WTC11 (cell line): ENCODE data around the gene UBR4. TPM values are rescaled to one million over a fixed set of nuclear protein-coding genes. Genes with fewer than 3 reads are reported as not detected.

Source experiments
- ATAC-seq: fragments of 200-7000 bp; cut with Tn5 transposase; 2 replicates; pipeline ENCODE4 v1.10.0; 2021; ENCODE audit warnings: mild to moderate bottlenecking, moderate library complexity
- CTCF ChIA-PET: fragments of 300-600 bp; sonication (Branson Sonifier 250); formaldehyde crosslinking; loops from one replicate; lab custom pipeline; 2021; ENCODE audit warnings: antibody characterized with exemption; lab: Charles Lee
- POLR2A ChIA-PET: fragments of 350-600 bp; sonication (Branson Sonifier 250); formaldehyde crosslinking; loops from one replicate; lab custom pipeline; 2021; ENCODE audit warnings: antibody characterized with exemption; lab: Charles Lee
- DNase-seq: peaks from one replicate; pipeline ENCODE4 v3.0.0; 2021; ENCODE audit warnings: low spot score
- H3K27ac Mint-ChIP-seq: 2 replicates; pipeline ENCODE4 v1.8.0; 2021; ENCODE audit warnings: mixed read lengths
- H3K27me3 Mint-ChIP-seq: 2 replicates; pipeline ENCODE4 v1.8.0; 2021; ENCODE audit warnings: low read depth, mild to moderate bottlenecking, moderate library complexity, mixed read lengths
- H3K36me3 Mint-ChIP-seq: 2 replicates; pipeline ENCODE4 v1.8.0; 2021; ENCODE audit warnings: mixed read lengths
- H3K4me1 Mint-ChIP-seq: 2 replicates; pipeline ENCODE4 v1.8.0; 2022; ENCODE audit warnings: mixed read lengths
- H3K4me3 Mint-ChIP-seq: 2 replicates; pipeline ENCODE4 v1.8.0; 2021; ENCODE audit warnings: mild to moderate bottlenecking, moderate library complexity, mixed read lengths
- H3K9me3 Mint-ChIP-seq: 2 replicates; pipeline ENCODE4 v1.8.0; 2021; ENCODE audit warnings: mixed read lengths
- AFF4 ChIP-seq: sonication (generic); formaldehyde crosslinking; IDR thresholded peaks from 2 replicates; pipeline ENCODE4 v1.8.1; 2023; ENCODE audit warnings: mild to moderate bottlenecking, missing genetic modification reagents, borderline replicate concordance
- ARID4B ChIP-seq: sonication (generic); formaldehyde crosslinking; IDR thresholded peaks from 2 replicates; pipeline ENCODE4 v1.8.0; 2023; ENCODE audit warnings: missing genetic modification reagents, mild to moderate bottlenecking, borderline replicate concordance
- ATF1 ChIP-seq: sonication (generic); formaldehyde crosslinking; IDR thresholded peaks from 2 replicates; pipeline ENCODE4 v1.8.1; 2023; ENCODE audit warnings: mild to moderate bottlenecking, moderate library complexity, missing genetic modification reagents
- ATF6 ChIP-seq: sonication (generic); formaldehyde crosslinking; IDR thresholded peaks from 2 replicates; pipeline ENCODE4 v1.8.1; 2023; ENCODE audit warnings: mild to moderate bottlenecking, missing genetic modification reagents
- E2F4 ChIP-seq: sonication (generic); formaldehyde crosslinking; IDR thresholded peaks from 2 replicates; pipeline ENCODE4 v1.8.1; 2022; ENCODE audit warnings: low read depth, mild to moderate bottlenecking, moderate library complexity, missing genetic modification reagents, borderline replicate concordance
- ETV6 ChIP-seq: sonication (generic); formaldehyde crosslinking; IDR thresholded peaks from 2 replicates; pipeline ENCODE4 v1.8.1; 2022; ENCODE audit warnings: mild to moderate bottlenecking, missing genetic modification reagents
- HMGA2 ChIP-seq: fragments of 250-450 bp; sonication (Bioruptor Pico); IDR thresholded peaks from 2 replicates; pipeline ENCODE4 v1.4.0; 2021; ENCODE audit warnings: mild to moderate bottlenecking, moderate library complexity
- HMGXB4 ChIP-seq: sonication (generic); formaldehyde crosslinking; IDR thresholded peaks from 2 replicates; pipeline ENCODE4 v1.8.1; 2023; ENCODE audit warnings: mild to moderate bottlenecking, moderate library complexity, missing genetic modification reagents
- JUN ChIP-seq: sonication (generic); formaldehyde crosslinking; IDR thresholded peaks from 2 replicates; pipeline ENCODE4 v1.8.0; 2023; ENCODE audit warnings: mild to moderate bottlenecking, missing genetic modification reagents
- MAX ChIP-seq: sonication (generic); formaldehyde crosslinking; IDR thresholded peaks from 2 replicates; pipeline ENCODE4 v1.8.0; 2022; ENCODE audit warnings: mild to moderate bottlenecking, missing genetic modification reagents
- MLX ChIP-seq: sonication (generic); formaldehyde crosslinking; IDR thresholded peaks from 2 replicates; pipeline ENCODE4 v1.8.1; 2023; ENCODE audit warnings: mild to moderate bottlenecking, missing genetic modification reagents, moderate library complexity
- NR2C2 ChIP-seq: sonication (generic); formaldehyde crosslinking; IDR thresholded peaks from 2 replicates; pipeline ENCODE4 v1.8.0; 2022; ENCODE audit warnings: mild to moderate bottlenecking, missing genetic modification reagents
- SP1 ChIP-seq: sonication (generic); formaldehyde crosslinking; conservative IDR thresholded peaks from 2 replicates; pipeline ENCODE4 v1.8.1; 2022; ENCODE audit warnings: missing genetic modification reagents
- ZMAT4 ChIP-seq: fragments of 250-450 bp; sonication (Bioruptor Pico); IDR thresholded peaks from 2 replicates; pipeline ENCODE4 v1.9.0; 2021; ENCODE audit warnings: mild to moderate bottlenecking
- ZNF423 ChIP-seq: fragments of 250-450 bp; sonication (Bioruptor Pico); IDR thresholded peaks from 2 replicates; pipeline ENCODE4 v2.1.2; 2022; ENCODE audit warnings: mild to moderate bottlenecking, moderate library complexity
- total RNA-seq: library from RNA; stranded (reverse); gene quantifications from 3 replicates; pipeline ENCODE4 v1.2.3, GENCODE V29; 2021

The UBR4 gene
- total RNA-seq, 1 experiment from 2014 or later: 179 TPM

GRCh38 chr1:19049798-19050197 is 160.3 kb downstream of the UBR4 start:
- no peak overlapping the region for H3K4me3 Mint-ChIP-seq
- no peaks in the 10 kb centered on the region for H3K27me3 Mint-ChIP-seq
- H3K4me1 Mint-ChIP-seq: 0 out of 2 replicates have a peak, but pooled peaks cover 3% of the 10 kb centered on the region
- no peaks in the 10 kb centered on the region for H3K9me3 Mint-ChIP-seq
- no peak for TF ChIP-seq E2F4
- no peak for TF ChIP-seq ATF6
- no peak for TF ChIP-seq JUN (CRISPR knock-in tag)
- no peak for TF ChIP-seq NR2C2
- TF ChIP-seq HMGXB4 (CRISPR knock-in tag): no peak
- TF ChIP-seq AFF4: no peak
- TF ChIP-seq ZNF423: no peak
- TF ChIP-seq SP1 (CRISPR knock-in tag): no peak
- H3K27ac Mint-ChIP-seq: no peak overlapping the region
- ATAC-seq: no peak
- POLR2A ChIA-PET: no interaction called here
- no peak for DNase-seq
- CTCF ChIA-PET: interaction anchor here (0.6 to 1.2 kb wide), 2 partner anchors 137 to 1737 kb away, joined by 3 to 4 read pairs; no protein-coding TSS in a partner anchor
- H3K36me3 Mint-ChIP-seq: no peaks in the 10 kb centered on the region

- Mint-ChIP-seq H3K27ac (no peak overlapping the region), H3K27me3 (no peaks in the 10 kb centered on the region), H3K36me3 (no peaks in the 10 kb centered on the region), H3K4me3 (no peak overlapping the region), H3K4me1 (0 out of 2 replicates have a peak, but pooled peaks cover 4% of the 10 kb centered on the region), H3K9me3 (no peaks in the 10 kb centered on the region)
- TF ChIP-seq ETV6 (CRISPR knock-in tag) (no peak), ZMAT4 (CRISPR knock-in tag) (no peak), MAX (CRISPR knock-in tag) (no peak), SP1 (CRISPR knock-in tag) (no peak), ATF1 (CRISPR knock-in tag) (no peak), MLX (no peak), ARID4B (CRISPR knock-in tag) (no peak), HMGA2 (CRISPR knock-in tag) (no peak)
- DNase-seq: no peak
- CTCF ChIA-PET: interaction anchor here (0.6 to 1.2 kb wide), 2 partner anchors 136 to 1736 kb away, joined by 3 to 4 read pairs; no protein-coding TSS in a partner anchor
- ATAC-seq: no peak
- POLR2A ChIA-PET: interaction anchor here (0.7 kb wide), 1 partner anchor 1373 kb away, joined by 4 read pairs; no protein-coding TSS in a partner anchor
Measured at GRCh38 chr1:19049128-19049768, 160.8 kb downstream of the UBR4 start.
